NCI-H146 treated with DMSO at 0.1 percent for 48 hours (cell line): ENCODE measurements around the gene EGR2.
A peak's percentile ranks its signal among the peaks of the same experiment; 100 is the strongest.

ENCODE experiments used
- DNase-seq: peaks from one replicate; lab custom pipeline; 2025; ENCODE audit not compliant: unreplicated experiment; lab: John Stamatoyannopoulos, UW

The EGR2 gene

DNA sequence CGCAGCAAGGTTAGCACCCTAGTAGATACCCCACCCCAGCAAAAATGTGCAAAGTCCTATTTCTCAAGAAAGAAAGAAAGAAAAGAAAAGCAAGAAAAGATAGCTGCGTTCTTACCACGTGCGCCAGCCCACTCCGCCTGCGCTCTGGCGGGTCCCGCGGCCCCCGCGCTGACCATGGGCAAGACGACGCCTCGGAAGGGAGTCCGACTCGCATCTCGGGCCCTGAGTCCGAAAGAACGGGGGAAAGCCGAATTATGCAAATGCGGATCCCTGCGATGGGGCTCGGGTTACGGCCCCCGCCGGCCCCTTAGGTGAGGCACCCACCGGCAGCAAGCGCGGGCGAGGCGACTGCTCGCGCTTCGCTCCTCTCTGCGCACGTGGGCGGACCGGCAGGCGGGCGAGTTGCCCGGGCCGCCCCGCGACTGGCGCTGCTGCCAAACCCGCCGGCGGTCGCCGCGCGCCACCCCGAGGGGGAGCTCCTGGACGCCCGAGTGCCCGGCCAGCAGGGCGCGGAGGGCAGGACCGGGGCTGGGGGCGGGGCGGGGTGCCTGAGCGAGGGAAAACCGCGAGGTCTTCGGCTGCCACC is 2.4 kb upstream of the EGR2 start:
- no peak for DNase-seq

DNA sequence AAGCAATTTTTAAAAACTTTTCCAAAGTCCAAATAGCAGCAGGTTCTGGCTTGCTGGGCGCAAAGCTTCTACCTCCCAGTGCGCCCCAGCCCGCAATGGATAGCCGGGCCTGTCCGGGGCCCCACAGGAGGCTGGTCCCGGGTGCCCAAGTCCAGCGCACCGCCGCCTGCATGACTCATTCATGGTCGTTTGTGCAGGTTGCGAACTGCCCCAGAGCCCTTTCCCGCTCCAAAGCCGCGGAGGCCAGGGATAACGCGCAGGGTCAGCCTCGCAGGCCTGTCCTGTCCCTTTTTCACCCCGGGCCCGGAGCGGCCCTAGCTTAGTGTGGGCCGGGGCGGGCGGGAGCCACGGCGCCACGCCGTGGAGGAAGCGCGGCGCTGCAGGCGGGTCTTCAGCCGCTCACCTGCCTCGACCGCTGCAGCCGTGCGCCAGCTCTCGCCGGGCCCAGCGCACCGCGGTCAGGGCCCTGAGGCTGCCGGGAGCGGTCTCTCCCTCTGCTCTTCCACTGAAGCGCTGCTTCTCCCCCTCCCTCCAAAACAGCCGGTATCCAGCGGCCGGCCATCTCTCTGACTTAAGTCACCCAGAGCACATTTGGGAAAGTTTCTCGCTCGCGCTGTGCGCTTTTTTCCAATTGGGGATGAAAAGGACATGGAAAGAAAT is 1.7 kb upstream of the EGR2 start:
- no peak for DNase-seq

DNA sequence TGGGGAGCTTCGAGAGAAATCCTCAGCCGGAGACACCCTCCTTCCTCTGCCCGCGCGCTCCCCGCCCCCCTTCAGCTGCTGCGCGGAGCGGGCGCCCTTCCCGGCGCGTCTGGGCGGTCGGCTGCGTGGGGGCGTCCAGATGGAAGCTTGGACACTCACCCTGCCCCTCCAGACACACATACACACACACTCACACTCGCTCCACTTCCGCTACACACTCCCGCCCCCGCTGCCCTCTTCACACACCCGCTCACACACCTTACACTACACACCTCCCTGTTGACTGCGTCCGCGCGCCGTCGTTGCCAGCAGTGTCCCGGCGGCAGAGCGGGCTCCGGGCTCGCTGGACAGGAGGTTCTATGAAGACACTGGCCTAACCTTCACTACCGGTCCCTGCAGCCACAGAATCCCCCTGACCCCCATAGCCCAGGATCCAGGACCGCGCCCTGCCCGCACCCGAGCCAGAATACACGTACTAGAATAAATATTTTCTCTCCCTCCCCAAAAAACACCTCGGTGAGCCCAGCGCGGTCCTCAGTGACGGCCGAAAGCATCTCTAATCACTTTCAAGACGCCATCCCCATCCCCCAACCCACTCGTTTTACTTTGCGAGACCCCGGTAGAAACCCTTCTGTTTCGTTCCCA is 1.1 kb upstream of the EGR2 start:
- DNase-seq, result no peak

DNA sequence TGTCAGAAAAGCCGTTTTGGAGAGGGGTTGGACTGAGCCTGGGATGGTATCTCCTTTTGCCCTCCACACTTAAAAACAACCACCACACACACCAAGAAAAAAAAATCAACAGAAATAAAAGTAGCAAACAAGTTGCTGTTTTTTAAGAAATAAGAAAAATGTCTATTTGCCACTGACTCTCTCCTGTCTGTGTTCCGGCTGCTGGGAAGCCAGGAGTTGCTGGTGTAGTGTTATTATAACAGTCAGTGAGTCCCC is 163 bp downstream of the EGR2 start:
- no peak for DNase-seq

DNA sequence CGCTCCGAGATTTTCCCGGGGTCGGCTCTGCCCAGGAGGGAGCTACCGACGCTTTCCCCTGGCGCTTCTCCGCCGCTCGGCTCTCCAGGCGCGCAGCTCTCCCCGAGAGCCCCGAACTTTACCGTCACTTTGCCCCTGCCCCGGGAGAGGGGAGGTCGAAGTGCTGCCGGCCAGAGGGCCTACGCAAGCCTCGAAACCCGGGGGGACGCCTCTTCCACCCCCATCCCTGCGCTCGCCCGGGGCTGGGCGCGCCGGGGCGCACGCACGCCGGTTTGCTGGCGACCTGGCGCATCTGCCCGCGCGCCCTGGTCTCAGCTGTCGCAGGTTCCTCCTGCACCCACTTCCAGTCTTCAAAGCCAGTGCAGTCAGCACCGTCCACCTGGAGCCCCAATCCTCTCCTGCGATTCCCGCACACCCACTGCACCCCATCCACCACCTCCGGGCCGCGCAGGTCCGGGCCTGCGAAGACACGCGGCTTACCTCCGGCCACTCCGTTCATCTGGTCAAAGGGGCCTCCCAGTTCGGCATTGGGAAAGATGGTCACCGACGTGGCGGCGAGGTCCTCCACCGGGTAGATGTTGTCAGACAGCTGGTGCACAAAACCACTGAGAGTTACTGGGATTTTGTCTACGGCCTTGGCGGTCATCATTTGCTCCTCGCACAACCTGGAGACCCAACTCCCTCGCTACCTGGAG is 638 bp downstream of the EGR2 start:
- no peak for DNase-seq

DNA sequence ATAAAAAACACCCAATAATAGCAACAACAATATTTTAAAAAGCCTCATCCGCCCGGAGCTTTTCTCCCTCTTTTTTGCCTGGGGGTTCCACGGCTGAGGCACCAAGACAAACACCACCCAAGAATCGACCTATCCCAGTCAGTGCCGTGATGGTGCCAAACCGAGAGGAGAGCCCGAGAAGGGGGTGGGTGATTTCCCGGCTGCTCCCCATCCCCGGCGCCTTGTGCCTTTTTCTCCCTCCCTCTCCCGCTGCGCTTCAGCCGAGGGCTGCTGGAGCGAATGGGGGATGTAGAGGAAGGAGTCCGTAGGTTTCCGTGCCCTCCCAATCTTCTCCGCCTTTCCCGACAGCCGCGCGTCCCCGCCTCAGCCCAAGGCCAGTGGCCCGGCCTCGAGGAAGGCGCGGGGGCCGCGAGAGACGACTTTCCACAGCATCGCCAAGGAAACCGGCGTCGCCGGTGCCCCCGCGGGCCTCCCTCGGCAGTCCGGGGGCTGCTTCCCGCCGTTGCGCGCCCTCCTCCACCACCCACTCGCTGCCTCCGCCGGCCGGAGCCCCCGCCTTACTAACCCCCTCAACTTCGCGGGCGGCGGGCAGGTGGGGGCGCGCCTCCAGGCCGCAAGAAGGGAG is 1.3 kb downstream of the EGR2 start:
- no peak for DNase-seq

DNA sequence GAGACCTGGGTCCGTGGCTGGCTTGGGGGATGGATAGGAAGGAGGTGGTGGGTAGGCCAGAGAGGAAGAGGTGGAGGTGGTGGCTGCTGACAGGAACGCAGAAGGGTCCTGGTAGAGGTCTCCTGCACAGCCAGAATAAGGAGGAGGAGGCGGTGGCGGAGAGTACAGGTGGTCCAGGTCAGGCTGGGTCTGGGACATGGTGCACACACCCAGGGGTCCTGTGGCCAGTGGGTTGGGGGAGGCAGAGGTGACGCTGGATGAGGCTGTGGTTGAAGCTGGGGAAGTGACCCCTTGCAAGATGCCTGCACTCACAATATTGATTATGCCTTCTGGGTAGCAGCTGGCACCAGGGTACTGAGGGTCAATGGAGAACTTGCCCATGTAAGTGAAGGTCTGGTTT is 2.2 kb downstream of the EGR2 start:
- DNase-seq, result no peak

DNA sequence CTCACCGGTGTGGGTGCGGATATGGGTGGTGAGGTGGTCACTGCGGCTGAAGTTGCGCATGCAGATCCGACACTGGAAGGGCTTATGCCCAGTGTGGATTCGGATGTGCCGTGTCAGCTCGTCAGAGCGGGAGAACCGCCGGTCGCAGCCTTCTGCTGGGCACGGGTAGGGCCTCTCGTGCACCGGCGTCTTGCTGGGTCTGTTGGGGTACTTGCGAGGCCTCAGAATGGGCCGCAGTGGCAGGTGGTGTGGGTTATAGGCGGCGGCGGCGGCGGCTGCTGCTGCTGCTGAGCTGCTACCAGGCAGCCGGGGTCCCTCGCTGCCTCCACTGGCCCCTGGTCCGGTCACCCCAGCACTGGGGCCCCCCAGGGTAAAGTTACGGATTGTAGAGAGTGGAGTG is 2.7 kb downstream of the EGR2 start:
- no peak for DNase-seq

DNA sequence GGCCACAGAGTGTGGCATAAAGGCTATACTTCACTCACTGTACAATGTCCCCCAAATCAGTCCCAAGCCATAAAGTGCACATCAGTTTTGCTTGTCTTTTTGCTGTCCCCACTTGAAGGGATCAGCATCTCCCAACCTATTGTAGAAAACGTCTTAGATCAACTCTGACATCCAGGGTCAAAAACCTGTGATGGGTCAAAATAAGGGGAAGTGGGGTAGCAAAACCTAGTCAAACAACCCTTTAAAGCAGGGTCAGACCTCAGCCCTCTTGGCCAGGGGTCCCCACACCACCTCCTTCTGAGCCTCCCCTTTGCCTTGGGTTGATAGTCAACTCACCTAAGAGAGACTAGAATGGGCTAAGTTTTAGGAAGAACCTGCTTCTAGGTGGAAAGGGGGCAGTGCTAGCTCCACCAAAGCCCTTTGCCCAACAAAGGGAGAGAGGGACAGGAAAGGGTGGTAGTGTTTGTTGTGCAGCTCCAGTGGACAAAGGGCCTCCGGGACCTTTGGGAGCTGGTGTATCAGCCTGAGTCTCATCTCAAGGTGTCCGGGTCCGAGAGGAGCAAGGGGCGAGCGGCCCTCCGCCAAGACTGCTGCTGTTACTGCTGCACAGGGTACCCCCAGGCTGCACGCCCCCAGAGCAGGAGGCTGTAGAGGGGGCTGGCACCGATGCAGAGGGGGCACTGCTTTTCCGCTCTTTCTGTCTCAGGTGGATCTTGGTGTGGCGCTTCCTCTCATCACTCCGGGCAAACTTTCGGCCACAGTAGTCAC is 3.3 kb downstream of the EGR2 start:
- no peak for DNase-seq

DNA sequence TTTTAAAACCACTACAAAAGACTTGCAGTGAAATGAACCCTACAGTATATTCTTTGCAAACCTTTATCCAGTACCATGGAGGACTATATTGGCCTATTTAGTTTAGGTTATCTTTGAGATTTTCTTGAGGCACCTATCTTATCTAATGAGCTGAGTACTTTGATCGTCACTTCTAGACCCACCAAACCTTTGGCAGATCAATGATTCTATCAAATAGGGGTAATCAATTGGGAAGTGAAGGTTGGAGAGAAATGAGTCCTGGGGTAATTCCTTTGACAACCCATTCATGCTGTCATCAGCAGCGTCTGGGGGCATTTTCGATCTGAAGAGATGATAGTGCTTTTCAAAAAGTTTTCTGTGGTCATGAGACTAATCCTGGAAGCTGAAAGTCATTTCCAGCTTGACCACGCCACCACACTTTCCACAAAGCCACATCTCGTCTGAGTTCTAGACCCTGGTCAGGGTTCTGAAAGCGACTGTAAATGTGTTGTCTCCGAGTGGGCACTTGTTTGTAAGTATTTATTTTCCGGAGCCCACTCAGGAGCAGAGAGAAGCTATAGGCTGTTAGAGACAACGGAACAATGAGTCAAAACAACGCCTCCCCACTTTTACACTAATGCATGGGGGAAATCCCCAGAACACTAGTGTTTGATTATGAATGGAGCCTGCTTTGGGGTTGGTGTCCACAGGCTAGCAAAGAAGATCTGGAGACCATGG is 4.8 kb downstream of the EGR2 start:
- DNase-seq, result no peak

DNA sequence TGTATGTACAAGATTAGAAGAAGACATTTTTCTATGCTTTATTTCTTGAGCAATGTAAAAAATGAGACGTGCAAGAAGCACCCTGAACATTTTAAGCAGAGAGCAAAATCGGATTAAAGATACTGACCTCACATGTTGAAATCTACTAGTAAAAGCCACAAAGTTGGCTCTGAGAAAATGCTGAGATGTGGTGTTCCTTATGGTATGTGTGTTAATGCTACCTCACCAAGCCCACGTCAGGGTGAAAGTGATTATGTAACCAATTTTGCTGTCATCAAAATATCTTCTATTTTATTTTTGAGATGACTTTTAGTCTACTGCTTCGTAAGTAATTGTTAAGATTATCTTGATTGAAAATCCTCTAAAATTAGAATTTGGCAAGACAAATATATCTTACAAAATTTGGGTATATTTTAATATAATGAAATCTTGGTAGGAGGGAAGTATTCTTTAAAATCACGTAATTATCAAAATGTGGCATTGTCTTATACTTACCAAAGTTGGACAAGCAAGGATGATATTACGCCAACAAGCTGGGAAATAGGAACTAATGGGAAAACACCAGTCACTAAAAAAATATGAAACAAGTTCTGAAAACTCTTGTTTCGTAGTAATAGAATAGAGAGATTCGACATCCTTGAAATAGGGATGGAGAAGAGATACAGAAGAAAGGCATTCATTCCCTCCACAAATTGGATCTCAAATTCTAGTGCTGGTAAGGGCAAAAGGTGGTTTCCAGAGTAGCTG is 5.8 kb downstream of the EGR2 start:
- no peak for DNase-seq

DNA sequence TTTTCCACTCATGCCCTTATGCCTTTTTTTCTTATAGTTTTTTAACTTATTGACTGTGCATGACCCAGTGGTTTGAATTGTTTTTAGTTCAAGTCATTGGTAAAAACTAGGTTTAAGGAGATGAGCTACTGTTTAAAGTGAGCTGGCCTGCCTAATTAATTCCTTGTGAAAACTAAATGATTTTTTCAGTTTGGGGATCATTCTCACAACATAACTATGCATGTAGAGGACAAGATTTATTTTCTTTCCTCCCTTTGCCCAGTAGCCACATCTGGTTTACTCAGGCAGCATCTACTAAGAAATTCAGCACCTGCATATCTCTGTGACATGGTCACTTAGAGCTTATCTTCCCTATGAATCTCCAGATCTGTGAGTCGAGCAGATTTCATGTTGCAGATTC is 9.9 kb downstream of the EGR2 start:
- no peak for DNase-seq

DNA sequence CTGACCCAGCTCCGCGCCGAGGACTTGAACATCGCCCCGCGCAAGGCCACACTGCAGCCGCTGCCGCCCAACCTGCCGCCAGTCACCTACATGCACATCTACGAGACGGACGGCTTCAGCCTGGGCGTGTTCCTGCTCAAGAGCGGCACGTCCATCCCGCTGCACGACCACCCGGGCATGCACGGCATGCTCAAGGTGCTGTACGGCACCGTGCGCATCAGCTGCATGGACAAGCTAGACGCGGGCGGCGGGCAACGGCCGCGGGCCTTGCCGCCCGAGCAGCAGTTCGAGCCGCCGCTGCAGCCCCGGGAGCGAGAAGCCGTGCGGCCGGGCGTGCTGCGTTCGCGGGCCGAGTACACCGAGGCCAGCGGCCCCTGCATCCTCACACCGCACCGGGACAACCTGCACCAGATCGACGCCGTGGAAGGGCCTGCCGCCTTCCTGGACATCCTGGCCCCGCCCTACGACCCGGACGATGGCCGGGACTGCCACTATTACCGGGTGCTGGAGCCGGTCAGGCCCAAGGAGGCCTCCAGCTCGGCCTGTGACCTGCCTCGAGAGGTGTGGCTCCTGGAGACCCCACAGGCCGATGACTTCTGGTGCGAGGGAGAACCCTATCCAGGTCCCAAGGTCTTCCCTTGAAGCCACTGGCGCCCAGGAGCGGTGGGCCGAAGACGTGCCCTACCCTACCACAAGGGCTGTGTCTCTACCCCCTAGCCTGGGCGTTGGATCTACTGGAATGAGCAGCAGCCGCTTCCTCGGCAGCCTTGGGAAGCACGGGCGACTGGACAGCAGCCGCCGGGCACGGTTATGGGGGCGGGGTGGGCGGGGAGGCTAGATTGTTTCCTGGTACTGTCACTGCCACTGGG is 10.7 kb downstream of the EGR2 start:
- peak; percentile 39 for DNase-seq

DNA sequence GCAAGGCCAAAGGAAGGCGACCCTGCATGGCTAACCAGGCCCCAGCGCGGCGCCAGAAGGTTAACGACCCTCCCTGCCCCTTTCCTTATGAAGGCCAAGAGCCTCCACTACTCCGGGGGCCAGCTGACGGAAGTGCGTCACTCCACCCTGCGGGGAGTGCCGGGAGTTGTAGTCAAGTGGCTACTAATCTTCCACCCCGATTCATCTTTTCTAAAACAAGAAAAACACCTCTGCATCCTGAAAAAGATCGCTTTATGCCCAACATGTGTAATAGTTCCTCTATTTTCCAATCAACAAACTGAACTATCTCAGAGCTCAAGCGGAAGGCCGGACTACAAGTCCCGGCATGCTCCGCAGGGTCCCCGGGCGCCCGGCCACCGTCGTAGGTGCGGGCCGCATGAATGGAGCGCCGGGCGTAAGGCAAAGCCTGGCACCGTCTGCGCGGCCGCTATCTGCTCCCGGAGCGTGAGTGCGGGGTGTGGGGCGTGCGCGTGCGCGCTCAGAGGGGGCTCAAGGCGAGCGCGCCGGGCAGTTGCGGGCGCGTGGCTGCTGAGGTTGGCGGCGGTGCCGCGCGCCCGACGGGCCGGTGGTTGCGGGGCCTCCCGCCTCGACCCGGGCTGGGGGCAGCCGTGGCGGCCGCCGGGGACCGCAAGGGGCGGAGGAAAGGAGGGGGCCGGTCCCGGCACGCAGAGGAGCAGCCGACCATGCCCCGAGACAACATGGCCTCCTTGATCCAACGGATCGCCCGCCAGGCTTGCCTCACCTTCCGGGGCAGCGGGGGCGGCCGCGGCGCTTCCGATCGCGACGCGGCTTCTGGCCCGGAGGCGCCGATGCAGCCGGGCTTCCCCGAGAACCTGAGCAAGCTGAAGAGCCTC is 11.6 kb downstream of the EGR2 start, which contains the start of gene ADO:
TSS of gene ADO (plus strand) at position 365 of the 875 bp plus-strand sequence. CDS start at position 705, 340 bp downstream.
- peak; percentile 85 for DNase-seq

DNA sequence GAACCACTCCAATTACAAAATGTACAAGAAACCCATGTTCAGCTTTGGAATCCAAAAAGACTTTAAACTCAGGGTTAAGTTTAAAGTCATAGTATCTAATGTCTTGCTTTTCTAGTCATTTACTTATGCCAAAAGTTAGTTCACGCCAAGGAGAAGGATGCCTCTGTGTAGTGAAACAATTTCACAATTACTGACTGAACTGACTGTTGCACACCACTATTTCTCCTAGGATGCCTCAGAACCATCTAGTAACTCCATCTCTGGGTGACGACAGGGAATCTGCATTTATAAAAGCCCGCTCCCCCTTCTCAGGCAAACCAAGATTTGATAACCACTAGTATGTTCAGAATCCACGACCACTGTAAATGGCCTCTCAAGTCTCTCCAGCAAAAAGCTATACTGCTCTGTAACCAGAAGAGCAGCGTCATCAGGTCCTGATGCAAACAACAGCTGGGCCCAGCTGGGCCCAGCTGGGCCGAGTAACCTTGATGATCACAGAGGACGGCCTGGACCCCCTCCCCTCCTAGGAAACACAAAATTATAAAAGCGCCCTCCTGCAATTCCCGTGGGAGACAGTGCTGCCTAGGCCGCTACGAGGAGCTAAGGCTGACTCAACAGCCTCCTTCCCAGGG is 12.3 kb downstream of the EGR2 start:
- no peak for DNase-seq

DNA sequence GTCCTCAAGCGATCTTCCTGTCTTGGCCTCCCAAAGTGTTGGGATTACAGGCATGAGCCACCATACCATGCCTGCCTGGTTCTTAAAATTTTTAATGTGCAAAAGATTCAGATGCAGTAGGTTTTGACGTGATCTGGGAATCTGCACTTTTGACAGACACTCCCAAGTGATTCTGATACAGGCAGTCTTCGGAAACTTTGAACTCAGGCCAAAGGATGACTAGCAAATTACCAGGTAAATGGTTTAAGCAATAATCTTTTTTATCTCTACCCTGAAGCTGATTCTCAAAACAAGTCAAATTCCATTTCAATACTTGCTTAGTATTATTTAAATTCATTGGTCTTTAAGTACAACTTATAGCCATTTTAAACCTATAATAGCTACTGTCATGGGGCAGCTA is 14.3 kb downstream of the EGR2 start:
- no peak for DNase-seq

DNA sequence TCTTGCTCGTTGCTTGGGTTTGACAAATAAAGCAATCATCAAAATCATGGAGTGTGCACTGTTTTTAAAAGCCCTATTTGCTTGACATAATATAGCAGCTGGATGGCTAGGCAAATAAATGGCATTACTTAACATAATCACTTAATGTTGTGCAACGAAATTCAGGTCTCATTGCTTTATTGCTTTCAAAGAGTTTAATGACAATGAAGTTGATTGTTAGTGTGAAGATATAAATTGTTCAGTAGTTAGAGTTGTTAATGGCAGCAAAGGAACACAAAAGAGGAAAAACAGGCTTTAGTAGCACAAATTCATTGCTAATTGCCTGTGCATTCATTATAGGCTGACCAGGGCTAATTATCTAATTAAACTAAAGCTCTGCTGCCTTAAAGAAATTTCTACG is 19.3 kb downstream of the EGR2 start:
- no peak for DNase-seq
